Lower leg skin (tissue), 3 donors: ENCODE data around the gene PSMD6.

Experiments
- POLR2A ChIP-seq, 2 donors: fragments of 450-650 bp; IDR thresholded peaks; one replicate each; pipeline ENCODE4 v1.6.1; 2016 to 2017; ENCODE audit warnings: antibody characterized with exemption in 2 of 2, mild to moderate bottlenecking in 1 of 2, moderate library complexity in 1 of 2
- TF ChIP-seq, protein P1 (sequence below), 3 donors: fragments of 450-650 bp; IDR thresholded peaks; one replicate each; pipeline ENCODE4 v1.5.1; 2016; ENCODE audit warnings: antibody characterized with exemption in 3 of 3, mild to moderate bottlenecking in 3 of 3, moderate library complexity in 2 of 3

DNA sequence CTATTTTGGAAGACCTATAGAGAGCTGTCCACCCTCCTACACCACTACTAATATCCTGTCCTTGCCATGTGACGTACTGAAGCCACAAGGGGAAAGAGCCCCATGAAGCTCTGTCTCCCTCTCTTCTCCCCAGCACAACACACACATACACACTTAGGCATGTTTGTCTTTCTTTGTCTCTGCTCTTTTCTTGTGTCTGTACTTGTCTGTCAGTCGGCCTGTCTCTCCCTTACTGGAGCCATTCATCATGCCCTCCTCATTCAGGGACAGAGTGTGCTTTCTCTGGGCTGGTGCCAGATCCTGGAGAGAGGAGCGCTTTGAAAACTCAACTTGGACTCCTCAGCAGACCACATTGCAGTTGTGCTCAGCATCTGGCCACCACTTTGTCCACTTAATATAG, 47.6 kb downstream of the PSMD6 start:
- TF ChIP-seq, protein P1, sequence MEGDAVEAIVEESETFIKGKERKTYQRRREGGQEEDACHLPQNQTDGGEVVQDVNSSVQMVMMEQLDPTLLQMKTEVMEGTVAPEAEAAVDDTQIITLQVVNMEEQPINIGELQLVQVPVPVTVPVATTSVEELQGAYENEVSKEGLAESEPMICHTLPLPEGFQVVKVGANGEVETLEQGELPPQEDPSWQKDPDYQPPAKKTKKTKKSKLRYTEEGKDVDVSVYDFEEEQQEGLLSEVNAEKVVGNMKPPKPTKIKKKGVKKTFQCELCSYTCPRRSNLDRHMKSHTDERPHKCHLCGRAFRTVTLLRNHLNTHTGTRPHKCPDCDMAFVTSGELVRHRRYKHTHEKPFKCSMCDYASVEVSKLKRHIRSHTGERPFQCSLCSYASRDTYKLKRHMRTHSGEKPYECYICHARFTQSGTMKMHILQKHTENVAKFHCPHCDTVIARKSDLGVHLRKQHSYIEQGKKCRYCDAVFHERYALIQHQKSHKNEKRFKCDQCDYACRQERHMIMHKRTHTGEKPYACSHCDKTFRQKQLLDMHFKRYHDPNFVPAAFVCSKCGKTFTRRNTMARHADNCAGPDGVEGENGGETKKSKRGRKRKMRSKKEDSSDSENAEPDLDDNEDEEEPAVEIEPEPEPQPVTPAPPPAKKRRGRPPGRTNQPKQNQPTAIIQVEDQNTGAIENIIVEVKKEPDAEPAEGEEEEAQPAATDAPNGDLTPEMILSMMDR (IDR thresholded peaks at IDR 0.05), result no peak
- no peak for TF ChIP-seq POLR2A (IDR thresholded peaks at IDR 0.05)
